Heart right ventricle (tissue), 16 donors: ENCODE results near the gene ATP6V1E1. TPM values are rescaled to one million over a fixed set of nuclear protein-coding genes. Genes with fewer than 3 reads are reported as not detected.

Source experiments
- ATAC-seq, 8 donors: fragments of 200-7000 bp; cut with Tn5 transposase; one replicate each; pipeline ENCODE4 v1.9.1; 2020; ENCODE audit warnings: mild to moderate bottlenecking in 8 of 8, moderate library complexity in 8 of 8, moderate number of reproducible peaks in 1 of 8
- DNase-seq, 2 donors: peaks; one replicate each; pipeline ENCODE4 v3.0.0-alpha.2; 2020
- H3K27ac ChIP-seq, 10 donors: fragments of 200-600 bp; sonication (generic) in 2 of 10; one replicate each; pipeline versions ENCODE4 v1.5.0 to v1.8.0; 2020 to 2022; ENCODE audit warnings: mild to moderate bottlenecking in 3 of 10
- H3K27me3 ChIP-seq, 7 donors: fragments of 200-600 bp; one replicate each; pipeline ENCODE4 v1.8.0; 2021 to 2022; ENCODE audit warnings: mild to moderate bottlenecking in 2 of 7
- H3K36me3 ChIP-seq, 9 donors: fragments of 200-600 bp; sonication (generic) in 1 of 9; one replicate each; pipeline versions ENCODE4 v1.5.0 to v1.8.0; 2020 to 2022; ENCODE audit warnings: mild to moderate bottlenecking in 2 of 9
- H3K4me1 ChIP-seq, 9 donors: fragments of 200-600 bp; sonication (generic) in 1 of 9; one replicate each; pipeline versions ENCODE4 v1.5.0 to v1.8.0; 2020 to 2022; ENCODE audit warnings: mild to moderate bottlenecking in 4 of 9
- H3K4me3 ChIP-seq, 10 donors: fragments of 200-600 bp; sonication (generic) in 2 of 10; one replicate each; pipeline versions ENCODE4 v1.5.0 to v1.8.0; 2020 to 2022; ENCODE audit warnings: mild to moderate bottlenecking in 7 of 10, moderate library complexity in 2 of 10
- H3K9me3 ChIP-seq, 11 donors: fragments of 200-600 bp in 10 of 11; sonication (generic) in 2 of 11; one replicate each; pipeline versions ENCODE4 v1.5.0 to v1.8.0; 2013 to 2022; ENCODE audit warnings: mild to moderate bottlenecking in 2 of 11, control low read depth in 1 of 11, moderate library complexity in 1 of 11
- WGBS, 2 donors: extraction: QIAGEN DNeasy Blood & Tissue Kit; methylation state at CpG; one replicate each; pipeline ENCODE4 v1.1.7; 2013; ENCODE audit warnings: inconsistent platforms in 1 of 2; 5-methylcytosine and 5-hydroxymethylcytosine counted together
- intact Hi-C, 10 donors: fragments of 100-400 bp; cut with DNase I; formaldehyde crosslinking; loops; one replicate each; pipeline versions ENCODE4 v1.11.1 to v1.14.2; 2022
- polyA plus RNA-seq, 2 donors: library from polyadenylated mRNA; stranded (reverse); fragments of 200-250 nt; gene quantifications; one replicate each; pipeline ENCODE4 v1.2.3, GENCODE V29; 2013
- total RNA-seq, 10 donors: library from RNA; stranded (reverse); fragmentation: NEBNext Ultra II Directional in 3 of 10; extraction: Animal tissue kit (Norgen Biotek cat#: 25700) in 3 of 10; gene quantifications; one replicate each; pipeline versions ENCODE4 v1.2.1 to v1.2.4, GENCODE V29; 2021 to 2023
- TF ChIP-seq, protein P1 (sequence below), 9 donors: fragments of 200-600 bp; sonication (generic) in 2 of 9; IDR thresholded peaks; one replicate each; pipeline versions ENCODE4 v1.5.0 to v1.8.0; 2021 to 2022; ENCODE audit warnings: antibody characterized with exemption in 9 of 9, mild to moderate bottlenecking in 5 of 9, moderate library complexity in 1 of 9
- donor health status: Arrhythmogenic right ventricular cardiomyopathy.
- donor health status: ischemic (EF 13 %, LVEDD 7.1; RV severe dilation, severe dysfunction).
- donor health status: healthy with polysubstance abuse.
- donor health status: DM: no; HTN: yes; CAD: no.
- donor health status: DM: no; HTN: no; CAD: no.
- donor health status: ischemic (EF 25% LVEDD 6.9; RV normal size, moderate dysfunction).
- donor health status: ischemic (EF 25% LVEDD 5.7; RV mildly dilated, moderate dysfunction).
- donor health status: healthy.
- donor health status: DM: yes; HTN: yes; CAD: no.
- donor health status: Ischemic cardiomyopathy.
- donor health status: ischemic (EF 35%, LVEDD 5.7; RV mildly dilated, moderate dysfunction).
- donor health status: nonischemic (EF 11% LVEDD 7.7; RV severe dilation, severe dysfunction).
- donor health status: DM: yes; HTN: yes; CAD: no.
- donor health status: PGD.
- donor health status: ischemic (EF 29% LVEDD 5.4; RV normal size, mild dysfunction).
- donor health status: nonischemic (EF 23%, LVEDD 6.1; RV moderate dilation, normal function).

The ATP6V1E1 gene
- total and polyA plus RNA-seq, 12 donors = 73.4 to 278 (median 218) TPM

DNA sequence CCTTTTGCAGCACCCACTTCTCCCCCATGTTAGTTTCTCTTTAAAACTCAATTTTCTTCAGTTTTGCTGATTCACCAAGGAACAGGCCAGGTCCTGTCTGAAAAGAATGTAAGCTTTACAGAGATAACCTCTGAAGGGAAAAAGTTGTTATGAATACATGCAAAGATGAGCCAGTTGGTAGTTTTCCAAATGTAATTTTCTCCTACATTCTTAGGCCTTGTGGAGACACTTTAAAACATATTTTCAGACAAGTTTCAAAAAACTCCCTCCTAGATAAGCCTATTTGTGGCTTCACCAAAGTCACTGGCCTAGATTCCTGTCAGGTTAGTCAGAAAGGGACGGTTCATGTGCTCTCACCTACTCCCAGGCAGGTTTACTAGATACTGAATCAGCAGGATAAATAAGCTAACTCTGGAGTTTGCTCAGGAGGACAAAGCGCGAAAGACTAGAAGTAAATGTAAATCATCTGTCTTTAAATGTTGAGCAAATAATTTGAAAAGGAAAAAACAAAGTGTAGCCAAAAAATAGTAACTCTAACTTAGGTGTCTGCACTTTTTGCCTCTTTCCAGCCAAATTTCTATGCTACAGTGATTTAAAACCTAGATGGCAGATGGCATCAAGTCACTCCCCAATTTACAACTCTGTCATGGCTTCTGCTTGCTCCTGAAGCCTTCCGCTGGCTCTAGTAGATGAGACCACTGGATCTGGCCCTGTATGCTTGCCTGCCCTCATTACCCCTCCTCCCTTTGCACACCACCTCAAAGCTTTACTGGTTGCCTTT lies 4.9 kb upstream of the ATP6V1E1 start:
- H3K9me3 ChIP-seq = no peaks in the 10 kb centered on the region
- TF ChIP-seq, protein P1, sequence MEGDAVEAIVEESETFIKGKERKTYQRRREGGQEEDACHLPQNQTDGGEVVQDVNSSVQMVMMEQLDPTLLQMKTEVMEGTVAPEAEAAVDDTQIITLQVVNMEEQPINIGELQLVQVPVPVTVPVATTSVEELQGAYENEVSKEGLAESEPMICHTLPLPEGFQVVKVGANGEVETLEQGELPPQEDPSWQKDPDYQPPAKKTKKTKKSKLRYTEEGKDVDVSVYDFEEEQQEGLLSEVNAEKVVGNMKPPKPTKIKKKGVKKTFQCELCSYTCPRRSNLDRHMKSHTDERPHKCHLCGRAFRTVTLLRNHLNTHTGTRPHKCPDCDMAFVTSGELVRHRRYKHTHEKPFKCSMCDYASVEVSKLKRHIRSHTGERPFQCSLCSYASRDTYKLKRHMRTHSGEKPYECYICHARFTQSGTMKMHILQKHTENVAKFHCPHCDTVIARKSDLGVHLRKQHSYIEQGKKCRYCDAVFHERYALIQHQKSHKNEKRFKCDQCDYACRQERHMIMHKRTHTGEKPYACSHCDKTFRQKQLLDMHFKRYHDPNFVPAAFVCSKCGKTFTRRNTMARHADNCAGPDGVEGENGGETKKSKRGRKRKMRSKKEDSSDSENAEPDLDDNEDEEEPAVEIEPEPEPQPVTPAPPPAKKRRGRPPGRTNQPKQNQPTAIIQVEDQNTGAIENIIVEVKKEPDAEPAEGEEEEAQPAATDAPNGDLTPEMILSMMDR (IDR thresholded peaks at IDR 0.05) = no peak
- intact Hi-C loops = loop anchor here in 2 of 10 donors (10.0 kb wide), 3 partner anchors 141 to 459 kb away; partner anchors contain the start of genes BID (in 1 of the 2) and PEX26 (in 1 of the 2)
- no peaks in the 10 kb centered on the region for H3K36me3 ChIP-seq
- ATAC-seq (no peak), DNase-seq (no peak)
- H3K27me3 ChIP-seq = no peaks in the 10 kb centered on the region
- H3K4me1 ChIP-seq = peaks cover 0 to 18% (median 14%) of the 10 kb centered on the region in 9 donors
- WGBS, 2 donors = 81 to 91% methylated on average over 4 of the region's 4 CpGs
- no peak overlapping the region for H3K27ac ChIP-seq
- no peak overlapping the region for H3K4me3 ChIP-seq

DNA sequence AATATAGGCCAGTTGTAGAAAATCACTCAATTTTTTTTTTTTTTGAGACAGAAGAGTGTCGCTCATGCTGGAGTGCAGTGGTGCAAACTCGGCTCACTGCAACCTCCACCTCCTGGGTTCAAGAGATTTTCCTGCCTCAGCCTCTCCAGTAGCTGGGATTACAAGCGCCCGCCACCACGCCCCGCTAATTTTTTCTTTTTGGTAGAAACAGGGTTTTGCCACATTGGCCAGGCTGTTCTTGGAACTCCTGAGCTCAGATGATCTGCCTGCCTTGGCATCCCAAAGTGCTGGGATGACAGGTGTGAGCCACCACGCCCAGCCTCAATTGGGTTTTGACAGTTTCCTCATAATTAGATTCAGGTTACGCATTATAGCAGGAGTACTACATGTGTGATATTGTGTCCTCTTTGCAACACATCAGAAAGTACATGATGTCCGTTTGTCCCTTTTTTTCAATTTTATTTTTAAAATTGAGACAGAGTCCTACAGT lies 2.6 kb upstream of the ATP6V1E1 start:
- TF ChIP-seq, protein P1 (IDR thresholded peaks at IDR 0.05) = no peak
- intact Hi-C loops = loop anchor here in 2 of 10 donors (10.0 kb wide), 3 partner anchors 144 to 456 kb away; partner anchors contain the start of genes BID (in 1 of the 2) and PEX26 (in 1 of the 2)
- H3K4me1 ChIP-seq = peaks cover 5 to 29% (median 25%) of the 10 kb centered on the region in 9 donors
- H3K4me3 ChIP-seq = no peak overlapping the region
- DNase-seq (no peak), ATAC-seq (no peak)
- no peaks in the 10 kb centered on the region for H3K27me3 ChIP-seq
- H3K36me3 ChIP-seq = peaks cover 0 to 8% (median 0%) of the 10 kb centered on the region in 9 donors
- H3K27ac ChIP-seq = no peak overlapping the region
- WGBS, 2 donors = 98% methylated on average over 9 of the region's 9 CpGs
- no peaks in the 10 kb centered on the region for H3K9me3 ChIP-seq

DNA sequence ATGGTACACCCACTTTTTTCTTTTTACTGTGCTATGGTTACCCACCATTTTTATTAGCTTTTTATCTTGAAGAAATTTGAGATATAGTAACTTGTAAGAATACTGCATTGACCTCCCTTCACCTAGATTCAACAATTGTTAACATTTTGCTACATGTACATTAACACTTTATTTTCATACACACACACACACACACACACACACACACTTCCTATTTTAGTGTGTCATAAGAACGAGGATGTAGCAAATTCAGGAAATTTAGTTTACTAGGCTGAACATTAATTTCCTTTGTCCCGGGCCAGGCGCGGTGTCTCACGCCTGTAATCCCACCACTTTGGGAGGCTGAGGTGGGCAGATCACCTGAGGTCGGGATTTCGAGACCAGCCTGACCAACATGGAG lies 1.1 kb upstream of the ATP6V1E1 start:
- DNase-seq (no peak), ATAC-seq (no peak)
- Histone ChIP-seq H3K27me3 (no peaks in the 10 kb centered on the region), H3K27ac (peak overlapping the region in 7 of 10 donors; percentile 81 to 96 (median 92)), H3K9me3 (no peaks in the 10 kb centered on the region), H3K36me3 (peaks cover 0 to 19% (median under 1%) of the 10 kb centered on the region in 9 donors), H3K4me1 (peaks cover 5 to 41% (median 25%) of the 10 kb centered on the region in 9 donors), H3K4me3 (peak overlapping the region in 5 of 10 donors; percentile 85 to 99 (median 89))
- intact Hi-C loops = loop anchor here in 4 of 10 donors (5.0 to 10.0 kb wide), 4 partner anchors 57 to 455 kb away; partner anchors contain the start of genes BID (in 1 of the 4) and PEX26 (in 1 of the 4)
- TF ChIP-seq, protein P1 (IDR thresholded peaks at IDR 0.05) = no peak
- WGBS, 2 donors = 75% methylated on average over 7 of the region's 7 CpGs

DNA sequence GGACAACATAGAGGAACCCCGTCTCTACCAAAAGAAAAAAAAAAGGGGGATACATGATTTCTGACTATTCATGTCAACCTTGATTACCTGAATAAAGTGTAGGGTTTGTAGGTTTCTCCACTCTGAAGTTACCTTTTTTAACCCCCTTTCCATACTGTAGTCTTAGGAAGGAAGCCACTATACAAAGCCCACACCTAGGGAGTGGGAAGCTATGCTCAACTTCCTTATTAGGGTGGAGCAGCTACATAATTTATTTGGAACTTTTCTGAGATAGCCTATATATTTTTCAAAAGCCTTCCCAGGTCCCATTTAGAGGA lies 582 bp upstream of the ATP6V1E1 start:
- H3K4me1 ChIP-seq = peaks cover 5 to 43% (median 25%) of the 10 kb centered on the region in 9 donors
- H3K27ac ChIP-seq = peak overlapping the region; percentile 76 to 96 (median 91)
- ATAC-seq = peak in 3 of 8 donors; percentile 2 to 8 (median 5)
- 0% methylated on average over 1 of the region's 1 CpG for WGBS, 2 donors
- TF ChIP-seq, protein P1 (IDR thresholded peaks at IDR 0.05) = no peak
- peaks cover 0 to 24% (median 4%) of the 10 kb centered on the region in 9 donors for H3K36me3 ChIP-seq
- DNase-seq = no peak
- peak overlapping the region; percentile 45 to 99 (median 90) for H3K4me3 ChIP-seq
- intact Hi-C loops = loop anchor here in 2 of 10 donors (5.0 kb wide), 1 partner anchor 57 kb away; no protein-coding TSS in a partner anchor
- H3K27me3 ChIP-seq = no peaks in the 10 kb centered on the region
- H3K9me3 ChIP-seq = no peaks in the 10 kb centered on the region
